Type B pancreatic cell (in vitro differentiated cells): ENCODE measurements around the gene C17orf113. TPM values are rescaled to one million over a fixed set of nuclear protein-coding genes. Genes with fewer than 3 reads are reported as not detected.

Experiments used
- DNase-seq: peaks from one replicate; pipeline ENCODE4 v3.0.0; 2021; ENCODE audit warnings: mixed read lengths; ENCODE audit not compliant: unreplicated experiment; ENCODE audit errors: extremely low spot score
- H3K27ac Mint-ChIP-seq: 2 replicates; pipeline ENCODE4 v1.8.0; 2021; ENCODE audit warnings: mild to moderate bottlenecking, mixed read lengths
- H3K27me3 Mint-ChIP-seq: 2 replicates; pipeline ENCODE4 v1.8.0; 2021; ENCODE audit warnings: mixed read lengths
- H3K36me3 Mint-ChIP-seq: 2 replicates; pipeline ENCODE4 v1.8.0; 2021; ENCODE audit warnings: mixed read lengths
- H3K4me1 Mint-ChIP-seq: one replicate; pipeline ENCODE4 v1.8.0; 2021; ENCODE audit warnings: mixed read lengths; ENCODE audit not compliant: unreplicated experiment
- H3K4me3 Mint-ChIP-seq: 2 replicates; pipeline ENCODE4 v1.8.0; 2021; ENCODE audit warnings: mild to moderate bottlenecking, mixed read lengths
- H3K9me3 Mint-ChIP-seq: 2 replicates; pipeline ENCODE4 v1.8.0; 2021; ENCODE audit warnings: mixed read lengths
- CTCF ChIP-seq: fragments of 200-600 bp; sonication (generic); conservative IDR thresholded peaks from 2 replicates; pipeline ENCODE4 v1.5.0; 2021; ENCODE audit warnings: antibody characterized with exemption, mild to moderate bottlenecking
- total RNA-seq: library from RNA; stranded (reverse); gene quantifications from 2 replicates; pipeline ENCODE4 v1.2.1, GENCODE V29; 2021; ENCODE audit warnings: low replicate concordance

Gene C17orf113
- total RNA-seq, 1 donor from 2014 or later = 3.0 TPM

GRCh38 chr17:42027961-42028790 is 22.2 kb downstream of the C17orf113 start:
- Mint-ChIP-seq H3K9me3 (no peaks in the 10 kb centered on the region), H3K36me3 (peaks cover 5% of the 10 kb centered on the region), H3K4me1 (peaks cover 19% of the 10 kb centered on the region), H3K27me3 (no peaks in the 10 kb centered on the region), H3K27ac (peak overlapping the region; percentile 81), H3K4me3 (peak overlapping the region; percentile 58)
- TF ChIP-seq CTCF = peak; percentile 36
- DNase-seq = no peak

DNA sequence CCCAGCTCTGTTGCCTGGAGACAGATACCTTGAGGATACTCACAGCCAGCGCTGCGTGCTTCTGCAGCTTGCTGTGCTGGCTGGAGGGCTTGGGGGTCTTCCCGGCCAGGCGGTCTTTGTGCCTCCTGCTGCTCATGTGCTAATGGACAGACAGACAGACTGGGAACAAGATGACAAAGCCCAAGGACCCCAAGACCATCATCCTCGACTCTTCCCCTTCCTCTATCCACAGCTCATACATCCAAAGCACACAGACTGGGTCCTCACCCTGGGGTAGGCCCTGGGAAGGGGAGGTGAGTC is 22.9 kb downstream of the C17orf113 start:
- no peaks in the 10 kb centered on the region for H3K9me3 Mint-ChIP-seq
- H3K36me3 Mint-ChIP-seq = peaks cover 5% of the 10 kb centered on the region
- H3K4me3 Mint-ChIP-seq = no peak overlapping the region
- H3K27me3 Mint-ChIP-seq = no peaks in the 10 kb centered on the region
- no peak for DNase-seq
- peaks cover 19% of the 10 kb centered on the region for H3K4me1 Mint-ChIP-seq
- no peak overlapping the region for H3K27ac Mint-ChIP-seq
- no peak for TF ChIP-seq CTCF

DNA sequence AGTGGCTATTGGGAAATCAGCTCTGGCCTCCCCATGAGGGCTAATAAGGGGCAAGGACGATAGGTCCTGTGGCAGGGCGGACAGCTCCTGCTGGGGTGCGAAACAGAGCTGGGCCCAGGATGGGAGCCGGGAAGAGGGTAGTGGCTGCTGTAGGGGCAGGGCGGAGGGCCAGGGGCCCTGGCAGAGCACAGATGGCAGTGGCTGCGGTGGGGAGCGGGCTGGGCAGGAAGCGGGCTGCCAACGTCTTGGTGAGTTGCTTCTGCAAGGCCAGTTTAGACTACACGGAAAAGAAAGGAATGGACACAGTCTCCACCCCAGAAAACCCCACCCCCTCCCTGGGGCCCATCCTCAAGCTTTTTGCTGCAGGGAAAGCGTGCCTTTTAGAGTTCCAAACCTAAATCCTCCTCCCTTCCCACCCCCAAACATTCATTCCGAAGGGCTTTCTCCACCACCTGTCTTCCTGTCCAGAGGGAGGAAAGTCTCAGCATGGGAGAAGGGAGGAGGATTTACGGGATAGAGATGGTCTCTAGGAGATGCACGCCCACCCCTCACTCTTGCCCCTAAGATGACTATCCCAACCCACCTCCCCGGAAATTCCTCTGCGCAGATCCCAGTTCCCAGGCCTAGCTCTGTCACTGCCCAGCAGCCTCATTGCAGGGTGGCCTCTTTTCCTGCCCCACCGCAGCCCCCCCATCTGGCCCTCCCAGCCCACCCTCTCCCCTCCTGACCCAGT is 23.4 kb downstream of the C17orf113 start:
- Mint-ChIP-seq H3K27ac (no peak overlapping the region), H3K9me3 (no peaks in the 10 kb centered on the region), H3K4me3 (no peak overlapping the region), H3K36me3 (peaks cover 5% of the 10 kb centered on the region), H3K27me3 (no peaks in the 10 kb centered on the region), H3K4me1 (peaks cover 19% of the 10 kb centered on the region)
- TF ChIP-seq CTCF = no peak
- no peak for DNase-seq

DNA sequence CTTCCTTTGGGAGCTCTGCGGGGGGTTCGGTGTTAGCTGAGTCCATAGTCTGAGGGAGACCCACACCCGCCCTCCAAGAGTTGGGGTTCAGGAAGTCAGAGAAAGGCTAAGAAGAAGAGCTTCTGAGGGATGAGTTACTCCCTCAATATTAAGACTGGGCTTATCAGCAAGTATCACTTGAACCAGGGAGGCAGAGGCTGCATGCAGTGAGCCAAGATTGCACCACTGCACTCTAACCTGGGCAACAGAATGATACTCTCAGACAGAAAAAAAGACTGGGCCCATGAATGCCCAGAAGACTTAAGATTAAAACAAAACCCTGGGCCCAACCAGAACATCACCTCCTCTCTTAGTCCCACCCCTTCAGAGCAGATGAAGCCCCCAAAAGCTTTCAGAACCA is 24.5 kb downstream of the C17orf113 start:
- Mint-ChIP-seq H3K9me3 (no peaks in the 10 kb centered on the region), H3K27ac (no peak overlapping the region), H3K36me3 (peaks cover 5% of the 10 kb centered on the region), H3K27me3 (no peaks in the 10 kb centered on the region), H3K4me3 (no peak overlapping the region), H3K4me1 (peaks cover 23% of the 10 kb centered on the region)
- TF ChIP-seq CTCF = no peak
- no peak for DNase-seq

DNA sequence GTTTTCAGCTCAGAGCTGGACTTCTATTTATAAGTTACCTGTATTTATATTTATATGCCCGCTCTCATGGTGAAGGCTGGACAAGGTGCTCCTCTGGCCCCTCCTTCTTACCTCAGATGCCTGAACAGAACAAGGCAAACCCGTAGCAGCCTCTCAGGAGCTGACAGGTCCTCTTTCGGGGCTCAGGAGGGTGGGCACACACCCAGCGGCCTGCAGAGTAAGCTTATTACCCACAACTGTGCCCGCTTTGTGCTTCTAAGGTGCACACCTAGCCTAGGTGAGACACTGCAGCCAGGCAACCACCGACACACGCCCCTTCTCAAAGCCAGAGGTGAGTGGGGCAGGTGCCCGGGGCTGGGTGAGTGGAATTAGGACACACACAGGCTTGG is 25.2 kb downstream of the C17orf113 start:
- DNase-seq = no peak
- H3K36me3 Mint-ChIP-seq = peaks cover 5% of the 10 kb centered on the region
- H3K4me3 Mint-ChIP-seq = no peak overlapping the region
- no peaks in the 10 kb centered on the region for H3K9me3 Mint-ChIP-seq
- no peaks in the 10 kb centered on the region for H3K27me3 Mint-ChIP-seq
- no peak for TF ChIP-seq CTCF
- H3K4me1 Mint-ChIP-seq = peaks cover 25% of the 10 kb centered on the region
- peak overlapping the region; percentile 91 for H3K27ac Mint-ChIP-seq
